ENCODE data around the gene CTNNA2. TPM values are rescaled to one million over a fixed set of nuclear protein-coding genes. Genes with fewer than 3 reads are reported as not detected.

CTNNA2 gene
- total RNA-seq, 1 experiment from 2014 or later = 5.5 TPM

DNA sequence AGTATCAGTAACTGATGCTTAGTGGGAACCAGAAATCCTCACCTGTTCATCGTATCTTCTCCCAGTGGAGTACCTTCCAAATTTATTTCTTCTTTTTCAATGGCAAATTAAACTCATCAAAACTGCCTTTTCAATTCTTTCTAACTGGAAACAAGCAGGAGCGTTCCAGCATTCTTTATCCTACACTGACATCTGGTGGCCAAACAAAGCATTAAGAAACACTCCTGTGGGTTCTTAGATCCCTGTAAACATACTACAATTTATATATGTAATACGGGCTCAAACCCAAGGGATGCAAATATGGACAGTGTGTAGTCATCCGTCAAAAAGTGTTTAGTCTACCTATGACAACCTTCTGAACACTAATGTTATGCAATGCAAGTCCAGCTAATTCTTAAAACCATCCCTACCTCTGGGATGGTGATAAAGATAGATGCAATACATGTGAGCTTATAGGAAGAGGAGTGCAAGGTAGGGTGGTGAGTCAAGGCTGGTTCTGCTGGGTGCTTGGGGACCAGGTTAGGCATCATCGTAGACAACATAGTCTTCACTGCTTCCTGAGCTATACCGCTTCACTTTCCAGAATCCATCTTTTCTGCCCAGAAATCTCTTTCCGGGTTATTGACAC, 375.0 kb downstream of the CTNNA2 start:
- Histone ChIP-seq H3K79me2 (ENCODE audit: insufficient read depth, low read length) (no peaks in the 10 kb centered on the region), H3K79me1 (ENCODE audit: insufficient read depth, low read depth, low read length, poor library complexity, severe bottlenecking) (no peaks in the 10 kb centered on the region), H3K56ac (ENCODE audit: insufficient read length, low read depth, low read length) (no peak overlapping the region), H2BK5ac (ENCODE audit: insufficient read length, low read length) (no peak overlapping the region), H3K9me3 (ENCODE audit: control insufficient read depth, low read depth, low read length) (no peaks in the 10 kb centered on the region), H3K4me2 (ENCODE audit: insufficient read depth, insufficient read length, low read length) (no peak overlapping the region), H2AFZ (ENCODE audit: low read length) (no peak overlapping the region), H2BK20ac (ENCODE audit: low read depth, low read length, poor library complexity, severe bottlenecking) (no peak overlapping the region), H2BK12ac (ENCODE audit: insufficient read length, low read depth, low read length) (no peak overlapping the region), H2BK120ac (ENCODE audit: low read depth, low read length, poor library complexity, severe bottlenecking) (no peak overlapping the region), H3K9ac (ENCODE audit: extremely low read depth, insufficient read length, low read length) (no peak overlapping the region), H3K4ac (ENCODE audit: low read depth, low read length) (no peak overlapping the region), H3K27ac (ENCODE audit: insufficient read length, low read depth, low read length) (no peak overlapping the region), H3K18ac (ENCODE audit: insufficient read length, low read depth, low read length) (no peak overlapping the region), H4K91ac (ENCODE audit: insufficient read length, low read depth, low read length) (no peak overlapping the region), H4K8ac (replicated peaks; ENCODE audit: insufficient read length, low read depth, low read length) (no peak overlapping the region), H4K20me1 (ENCODE audit: control insufficient read depth, insufficient read depth, insufficient read length) (no peaks in the 10 kb centered on the region), H3T11ph (ENCODE audit: low read length) (no peak overlapping the region), H3K23ac (ENCODE audit: insufficient read length, low read depth, low read length) (no peak overlapping the region), H3K4me1 (ENCODE audit: insufficient read depth, low read length) (no peaks in the 10 kb centered on the region), H4K5ac (ENCODE audit: insufficient read length, low read depth, low read length) (no peak overlapping the region), H3K14ac (ENCODE audit: insufficient read depth, low read length) (no peak overlapping the region), H3K23me2 (ENCODE audit: insufficient read length, low read depth, low read length, poor library complexity, severe bottlenecking) (no peaks in the 10 kb centered on the region), H2BK15ac (ENCODE audit: low read depth, low read length) (no peak overlapping the region), H2AK5ac (ENCODE audit: insufficient read length, low read length) (no peak overlapping the region), H3K27me3 (ENCODE audit: insufficient read depth, low read length) (no peaks in the 10 kb centered on the region)
- H3K27ac Mint-ChIP-seq = no peak overlapping the region
- H3K4me3 Mint-ChIP-seq = no peak overlapping the region
- peak; percentile 33 for DNase-seq
- peaks cover 17 to 20% of the 10 kb centered on the region in 2 experiments for H3K4me1 Mint-ChIP-seq
- WGBS (ENCODE audit: extremely low coverage, insufficient read length, low lambda C conversion rate) = no CpG with 5 or more reads among the region's 7 CpGs
- peaks cover 3% of the 10 kb centered on the region for H3K27me3 Mint-ChIP-seq (ENCODE audit: low read depth)
- TF ChIP-seq, protein P1, sequence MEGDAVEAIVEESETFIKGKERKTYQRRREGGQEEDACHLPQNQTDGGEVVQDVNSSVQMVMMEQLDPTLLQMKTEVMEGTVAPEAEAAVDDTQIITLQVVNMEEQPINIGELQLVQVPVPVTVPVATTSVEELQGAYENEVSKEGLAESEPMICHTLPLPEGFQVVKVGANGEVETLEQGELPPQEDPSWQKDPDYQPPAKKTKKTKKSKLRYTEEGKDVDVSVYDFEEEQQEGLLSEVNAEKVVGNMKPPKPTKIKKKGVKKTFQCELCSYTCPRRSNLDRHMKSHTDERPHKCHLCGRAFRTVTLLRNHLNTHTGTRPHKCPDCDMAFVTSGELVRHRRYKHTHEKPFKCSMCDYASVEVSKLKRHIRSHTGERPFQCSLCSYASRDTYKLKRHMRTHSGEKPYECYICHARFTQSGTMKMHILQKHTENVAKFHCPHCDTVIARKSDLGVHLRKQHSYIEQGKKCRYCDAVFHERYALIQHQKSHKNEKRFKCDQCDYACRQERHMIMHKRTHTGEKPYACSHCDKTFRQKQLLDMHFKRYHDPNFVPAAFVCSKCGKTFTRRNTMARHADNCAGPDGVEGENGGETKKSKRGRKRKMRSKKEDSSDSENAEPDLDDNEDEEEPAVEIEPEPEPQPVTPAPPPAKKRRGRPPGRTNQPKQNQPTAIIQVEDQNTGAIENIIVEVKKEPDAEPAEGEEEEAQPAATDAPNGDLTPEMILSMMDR (conservative IDR thresholded peaks at IDR 0.05) = peak; percentile 90
- no peaks in the 10 kb centered on the region for H3K36me3 Mint-ChIP-seq (ENCODE audit: insufficient read depth in 1 of 3, low read depth in 3 of 3)
- H3K9me3 Mint-ChIP-seq = no peaks in the 10 kb centered on the region

All from H9 (cell line).